GM12872 (cell line): Measurements from ENCODE around the gene HNRNPD.

ENCODE experiments used
- TF ChIP-seq, protein P1 (sequence below): IDR thresholded peaks from 3 replicates; pipeline ENCODE4 v1.5.1; 2011; ENCODE audit warnings: low read depth, mild to moderate bottlenecking, low read length, moderate library complexity; ENCODE audit not compliant: insufficient read depth

The HNRNPD gene

DNA sequence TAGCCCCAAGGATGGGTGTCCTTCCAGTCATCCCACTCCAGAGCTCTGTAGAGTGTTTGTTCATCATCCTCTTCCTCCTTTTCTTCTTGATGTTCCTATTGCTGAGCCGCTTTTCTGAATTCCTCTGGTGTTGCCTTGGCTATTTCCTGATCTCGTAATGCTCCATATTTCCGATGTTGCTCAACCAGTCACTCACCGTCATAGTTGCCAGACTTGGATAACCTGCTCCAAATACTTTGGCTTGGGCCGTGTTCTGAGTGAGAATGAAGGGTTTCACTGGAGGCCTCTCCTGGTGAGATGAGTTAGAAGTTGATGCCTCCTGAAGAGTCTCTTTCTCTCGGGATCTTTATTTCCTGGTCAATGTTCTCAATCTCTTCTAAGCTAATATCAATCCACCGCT is 27.8 kb upstream of the HNRNPD start:
- TF ChIP-seq, protein P1, sequence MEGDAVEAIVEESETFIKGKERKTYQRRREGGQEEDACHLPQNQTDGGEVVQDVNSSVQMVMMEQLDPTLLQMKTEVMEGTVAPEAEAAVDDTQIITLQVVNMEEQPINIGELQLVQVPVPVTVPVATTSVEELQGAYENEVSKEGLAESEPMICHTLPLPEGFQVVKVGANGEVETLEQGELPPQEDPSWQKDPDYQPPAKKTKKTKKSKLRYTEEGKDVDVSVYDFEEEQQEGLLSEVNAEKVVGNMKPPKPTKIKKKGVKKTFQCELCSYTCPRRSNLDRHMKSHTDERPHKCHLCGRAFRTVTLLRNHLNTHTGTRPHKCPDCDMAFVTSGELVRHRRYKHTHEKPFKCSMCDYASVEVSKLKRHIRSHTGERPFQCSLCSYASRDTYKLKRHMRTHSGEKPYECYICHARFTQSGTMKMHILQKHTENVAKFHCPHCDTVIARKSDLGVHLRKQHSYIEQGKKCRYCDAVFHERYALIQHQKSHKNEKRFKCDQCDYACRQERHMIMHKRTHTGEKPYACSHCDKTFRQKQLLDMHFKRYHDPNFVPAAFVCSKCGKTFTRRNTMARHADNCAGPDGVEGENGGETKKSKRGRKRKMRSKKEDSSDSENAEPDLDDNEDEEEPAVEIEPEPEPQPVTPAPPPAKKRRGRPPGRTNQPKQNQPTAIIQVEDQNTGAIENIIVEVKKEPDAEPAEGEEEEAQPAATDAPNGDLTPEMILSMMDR, result no peak

DNA sequence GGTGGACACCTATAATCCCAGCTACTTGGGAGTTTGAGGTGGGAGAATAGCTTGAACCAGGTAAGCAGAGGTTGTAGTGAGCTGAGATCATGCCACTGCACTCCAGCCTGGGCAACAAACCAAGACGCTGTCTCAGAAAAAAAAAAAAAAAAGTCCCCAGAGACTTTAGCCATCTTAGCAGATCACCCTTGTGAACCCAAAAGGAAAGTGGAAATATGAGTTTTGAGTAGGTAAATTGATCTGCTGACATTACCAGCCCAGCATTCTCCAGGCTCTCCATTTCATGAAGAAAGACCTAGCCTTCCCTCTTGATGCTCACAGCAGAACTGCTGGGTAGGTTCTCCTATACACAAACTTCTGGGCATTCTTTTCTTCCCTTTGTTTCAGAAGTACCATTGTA is 24.5 kb upstream of the HNRNPD start:
- TF ChIP-seq, protein P1, result no peak

DNA sequence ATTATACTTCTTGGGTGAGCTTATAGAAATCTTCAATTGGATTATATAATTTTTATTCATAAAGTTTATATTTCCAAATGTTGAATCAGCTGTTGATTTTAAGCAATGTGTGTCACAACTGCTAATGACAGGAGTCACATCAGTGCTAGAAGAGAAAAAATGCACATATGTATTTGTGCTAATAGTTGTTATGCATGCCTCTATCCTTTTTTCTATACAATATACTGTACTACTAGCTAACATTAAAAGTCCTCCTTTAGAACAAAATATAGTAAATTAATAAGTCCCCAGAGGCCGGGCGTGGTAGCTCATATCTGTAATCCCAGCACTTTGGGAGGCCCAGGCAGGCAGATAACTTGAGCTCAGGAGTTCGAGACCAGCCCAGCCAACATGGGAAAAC is 23.7 kb upstream of the HNRNPD start:
- TF ChIP-seq, protein P1, result no peak

DNA sequence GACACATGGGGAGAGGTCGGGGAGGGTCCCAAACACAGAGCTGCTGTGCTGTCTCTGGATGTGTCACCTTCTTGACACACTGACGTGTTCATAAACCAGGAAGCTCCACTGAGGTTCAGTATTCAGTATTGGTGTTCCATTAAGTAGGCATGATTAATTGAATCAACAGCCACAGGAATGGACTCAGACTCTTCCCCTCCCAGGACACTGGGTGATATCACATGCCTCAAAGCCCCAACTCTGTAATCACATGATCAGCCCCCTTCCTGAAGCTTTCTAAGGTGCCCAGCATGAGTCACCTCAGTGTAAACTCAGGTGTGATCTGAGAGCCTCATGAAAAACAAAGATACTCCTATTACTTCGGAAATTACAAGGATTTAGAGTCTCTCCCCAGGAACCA is 21.1 kb upstream of the HNRNPD start:
- TF ChIP-seq, protein P1, result no peak

DNA sequence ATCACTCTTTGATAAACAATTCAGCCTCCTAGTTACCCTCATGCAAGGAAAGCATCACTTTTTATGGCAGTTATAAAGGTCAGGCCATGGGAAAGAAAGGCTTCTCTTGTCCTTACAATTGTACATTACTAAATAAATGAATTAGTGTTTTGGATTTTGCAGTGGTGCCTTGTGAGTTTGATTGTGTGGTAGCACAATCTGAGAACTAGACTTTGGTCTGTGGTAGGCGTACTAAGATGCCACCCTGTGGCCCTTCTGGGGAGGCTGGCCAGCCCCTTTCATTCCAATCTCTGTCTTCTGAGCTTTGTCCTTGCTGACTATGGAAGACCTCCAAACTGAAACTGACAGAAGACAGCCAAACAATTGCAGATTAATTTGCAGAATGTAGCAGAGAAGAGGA is 14.6 kb upstream of the HNRNPD start:
- TF ChIP-seq, protein P1, result 0 out of 3 replicates have a peak, but pooled peaks have one; percentile 2

DNA sequence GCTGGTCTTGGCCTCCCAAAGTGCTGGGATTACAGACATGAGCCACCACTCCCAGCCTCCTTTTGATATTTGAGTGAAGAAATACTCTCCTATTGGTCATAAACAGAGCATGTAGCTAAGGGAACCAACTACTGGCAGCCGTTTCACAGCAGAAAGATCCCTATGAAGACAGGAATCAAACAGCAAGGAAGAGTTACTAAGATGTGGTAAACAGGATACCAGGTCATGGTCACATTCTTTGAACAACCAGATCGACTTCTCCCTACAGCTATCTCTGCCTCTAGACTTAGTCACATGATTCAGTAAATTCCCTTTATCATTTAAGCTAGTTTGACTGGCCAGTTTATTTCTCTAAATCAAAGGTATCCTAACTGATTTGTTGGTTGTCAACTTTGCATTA is 9.0 kb upstream of the HNRNPD start:
- TF ChIP-seq, protein P1, result no peak

DNA sequence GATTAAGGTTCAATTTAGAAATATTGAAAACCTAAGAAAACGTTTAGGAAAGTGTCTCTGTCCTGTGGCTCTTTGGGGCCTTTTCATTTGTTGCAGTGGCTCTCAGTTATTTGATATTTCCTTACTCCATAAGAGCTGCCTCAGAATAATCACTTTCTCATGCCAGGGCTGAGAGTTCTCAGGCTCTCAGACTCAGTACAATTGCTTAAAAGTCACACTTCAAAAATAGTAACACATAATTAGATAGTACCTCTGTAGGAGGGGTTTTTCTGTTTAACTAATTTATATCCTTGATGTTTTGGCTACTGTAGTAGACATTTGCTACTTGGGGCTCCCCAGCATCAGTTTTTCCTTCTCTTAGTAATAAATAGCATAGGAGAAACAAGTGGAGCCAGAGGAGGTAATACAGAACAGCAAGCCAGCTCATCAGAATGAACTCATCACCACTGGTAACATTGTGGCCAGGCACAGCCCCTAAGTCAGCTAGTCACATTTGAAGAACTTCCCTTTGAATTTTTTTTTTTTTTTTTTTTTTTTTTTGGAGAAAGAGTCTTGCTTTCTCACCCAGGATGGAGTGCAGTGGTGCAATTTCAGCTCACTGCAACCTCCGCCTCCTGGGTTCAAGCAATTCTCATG is 8.0 kb upstream of the HNRNPD start:
- TF ChIP-seq, protein P1, result no peak
